IMR-90 (cell line): ENCODE data around the gene AP3D1. TPM values are rescaled to one million over a fixed set of nuclear protein-coding genes. Genes with fewer than 3 reads are reported as not detected.

ENCODE experiments used
- ATAC-seq: fragments of 200-7000 bp; cut with Tn5 transposase; 2 replicates; pipeline ENCODE4 v1.9.1; 2020; ENCODE audit warnings: low read depth, mild to moderate bottlenecking, moderate library complexity
- BruUV-seq: library from RNA; stranded (reverse); fragments of 400-500 nt; replicated peaks from 2 replicates; lab custom pipeline; 2021; lab: Mats Ljungman, UMichigan
- CTCF ChIA-PET: fragments of 300-600 bp; formaldehyde crosslinking; extraction: SDS; loops from one replicate; lab custom pipeline; 2021; ENCODE audit warnings: antibody characterized with exemption; lab: Yijun Ruan, JAX
- POLR2A ChIA-PET: fragments of 300-600 bp; sonication (Branson Sonifier 250); formaldehyde crosslinking; loops from one replicate; lab custom pipeline; 2022; ENCODE audit warnings: antibody characterized with exemption; ENCODE audit not compliant: unreplicated experiment; lab: Charles Lee
- DNase-seq: peaks from one replicate; pipeline ENCODE4 v3.0.0; 2013
- H2AFZ ChIP-seq: replicated peaks from 2 replicates; pipeline ENCODE3; 2013; ENCODE audit warnings: low read length, mild to moderate bottlenecking; ENCODE audit not compliant: poor library complexity
- H2AK5ac ChIP-seq: 2 replicates; pipeline ENCODE4 v1.6.1; 2013; ENCODE audit warnings: low read depth, low read length, inconsistent platforms
- H2AK9ac ChIP-seq: replicated peaks from 2 replicates; pipeline ENCODE3; 2013; ENCODE audit warnings: mild to moderate bottlenecking, low read depth, low read length, moderate library complexity; ENCODE audit not compliant: poor library complexity
- H2BK120ac ChIP-seq: 2 replicates; pipeline ENCODE4 v1.6.1; 2013; ENCODE audit warnings: low read depth, low read length, inconsistent platforms
- H2BK15ac ChIP-seq: 3 replicates; pipeline ENCODE4 v1.6.1; 2013; ENCODE audit warnings: low read depth, low read length, inconsistent platforms
- H2BK20ac ChIP-seq: 2 replicates; pipeline ENCODE4 v1.6.1; 2013; ENCODE audit warnings: low read depth, mild to moderate bottlenecking, inconsistent platforms, low read length, moderate library complexity
- H2BK5ac ChIP-seq: 2 replicates; pipeline ENCODE4 v1.6.1; 2013; ENCODE audit warnings: mild to moderate bottlenecking, low read depth, low read length, inconsistent platforms; ENCODE audit not compliant: poor library complexity, severe bottlenecking
- H3K14ac ChIP-seq: replicated peaks from 2 replicates; pipeline ENCODE4 v1.6.1; 2013; ENCODE audit warnings: low read depth, low read length, inconsistent platforms
- H3K18ac ChIP-seq: 2 replicates; pipeline ENCODE4 v1.6.1; 2013; ENCODE audit warnings: low read depth, low read length, control low read depth
- H3K23ac ChIP-seq: 2 replicates; pipeline ENCODE4 v1.6.1; 2013; ENCODE audit warnings: low read depth, low read length, inconsistent platforms
- H3K27ac ChIP-seq: 2 replicates; pipeline ENCODE4 v1.5.1; 2013; ENCODE audit warnings: mild to moderate bottlenecking, control low read depth, low read length; ENCODE audit not compliant: insufficient read depth
- H3K27me3 ChIP-seq: 2 replicates; pipeline ENCODE4 v1.6.1; 2013; ENCODE audit warnings: low read length; ENCODE audit not compliant: control insufficient read depth, insufficient read depth
- H3K36me3 ChIP-seq: 2 replicates; pipeline ENCODE4 v1.6.1; 2013; ENCODE audit warnings: low read length, mixed read lengths; ENCODE audit not compliant: control insufficient read depth, insufficient read depth
- H3K4ac ChIP-seq: 2 replicates; pipeline ENCODE4 v1.6.1; 2013; ENCODE audit warnings: low read depth, low read length, inconsistent platforms
- H3K4me1 ChIP-seq: 2 replicates; pipeline ENCODE4 v1.6.1; 2013; ENCODE audit warnings: low read length, mixed read lengths; ENCODE audit not compliant: control insufficient read depth, insufficient read depth
- H3K4me2 ChIP-seq: 2 replicates; pipeline ENCODE4 v1.6.1; 2013; ENCODE audit warnings: low read depth, mild to moderate bottlenecking, control low read depth, low read length, moderate library complexity
- H3K4me3 ChIP-seq: 2 replicates; pipeline ENCODE4 v1.5.1; 2013; ENCODE audit warnings: low read depth, mild to moderate bottlenecking, control low read depth, low read length, moderate library complexity; ENCODE audit not compliant: insufficient read depth
- H3K56ac ChIP-seq: 2 replicates; pipeline ENCODE4 v1.6.1; 2013; ENCODE audit warnings: low read length, inconsistent platforms; ENCODE audit not compliant: insufficient read depth; ENCODE audit errors: extremely low read depth
- H3K79me1 ChIP-seq, 2 experiments: 2 replicates each; pipeline ENCODE4 v1.6.1; 2013; ENCODE audit warnings: low read length in 2 of 2, inconsistent platforms in 1 of 2, low read depth in 1 of 2
- H3K9ac ChIP-seq: 2 replicates; pipeline ENCODE4 v1.6.1; 2013; ENCODE audit warnings: low read depth, low read length, control low read depth
- H3K9me1 ChIP-seq: 2 replicates; pipeline ENCODE4 v1.6.1; 2013; ENCODE audit warnings: low read length, inconsistent platforms; ENCODE audit not compliant: insufficient read depth
- H3K9me3 ChIP-seq: 2 replicates; pipeline ENCODE4 v1.6.1; 2013; ENCODE audit warnings: low read length; ENCODE audit not compliant: control insufficient read depth, insufficient read depth
- H4K20me1 ChIP-seq: 2 replicates; pipeline ENCODE4 v1.6.1; 2013; ENCODE audit warnings: low read length, inconsistent platforms; ENCODE audit not compliant: insufficient read depth
- H4K5ac ChIP-seq: 2 replicates; pipeline ENCODE4 v1.6.1; 2013; ENCODE audit warnings: mild to moderate bottlenecking, low read depth, low read length, control low read depth
- H4K8ac ChIP-seq, 2 experiments: 2 replicates each; pipeline ENCODE4 v1.6.1; 2013; ENCODE audit warnings: low read depth in 2 of 2, low read length in 2 of 2, control low read depth in 1 of 2, inconsistent platforms in 1 of 2
- H4K91ac ChIP-seq: 2 replicates; pipeline ENCODE4 v1.6.1; 2013; ENCODE audit warnings: low read depth, low read length, inconsistent platforms; ENCODE audit not compliant: insufficient read depth
- BHLHE40 ChIP-seq: fragments of 150-350 bp; IDR thresholded peaks from 2 replicates; pipeline ENCODE4 v1.6.1; 2016; ENCODE audit warnings: mild to moderate bottlenecking, low read depth, low read length
- CEBPB ChIP-seq: IDR thresholded peaks from 2 replicates; pipeline ENCODE4 v1.6.1; 2012; ENCODE audit warnings: low read depth, low read length, improper control_type of control experiment
- CHD1 ChIP-seq: IDR thresholded peaks from 2 replicates; pipeline ENCODE4 v1.6.1; 2012; ENCODE audit warnings: low read depth, low read length, improper control_type of control experiment
- FOS ChIP-seq: fragments of 150-350 bp; IDR thresholded peaks from 2 replicates; pipeline ENCODE4 v1.6.1; 2016; ENCODE audit warnings: low read depth, low read length
- MAFK ChIP-seq: IDR thresholded peaks from 2 replicates; pipeline ENCODE4 v1.6.1; 2012; ENCODE audit warnings: low read depth, low read length, improper control_type of control experiment
- MAZ ChIP-seq: IDR thresholded peaks from 2 replicates; pipeline ENCODE4 v1.6.1; 2012; ENCODE audit warnings: low read depth, mild to moderate bottlenecking, low read length, improper control_type of control experiment, moderate library complexity, borderline replicate concordance
- MXI1 ChIP-seq: IDR thresholded peaks from 2 replicates; pipeline ENCODE4 v1.6.1; 2012; ENCODE audit warnings: low read depth, mild to moderate bottlenecking, low read length, moderate library complexity, borderline replicate concordance
- NFE2L2 ChIP-seq: fragments of 150-350 bp; IDR thresholded peaks from 2 replicates; pipeline ENCODE4 v1.6.1; 2016; ENCODE audit warnings: low read depth, mild to moderate bottlenecking, low read length
- POLR2A ChIP-seq: IDR thresholded peaks from 2 replicates; pipeline ENCODE4 v1.6.1; 2012; ENCODE audit warnings: mild to moderate bottlenecking, low read depth, low read length
- RAD21 ChIP-seq: IDR thresholded peaks from 2 replicates; pipeline ENCODE4 v1.6.1; 2012; ENCODE audit warnings: low read length, improper control_type of control experiment
- RCOR1 ChIP-seq: IDR thresholded peaks from 2 replicates; pipeline ENCODE4 v1.6.1; 2012; ENCODE audit warnings: mild to moderate bottlenecking, low read length, improper control_type of control experiment; ENCODE audit not compliant: insufficient replicate concordance
- RFX5 ChIP-seq: IDR thresholded peaks from 2 replicates; pipeline ENCODE4 v1.8.0; 2012; ENCODE audit warnings: low read depth, mild to moderate bottlenecking, low read length, moderate library complexity
- SMC3 ChIP-seq: fragments of 150-350 bp; IDR thresholded peaks from 2 replicates; pipeline ENCODE4 v1.6.1; 2016; ENCODE audit warnings: low read depth, mild to moderate bottlenecking, antibody characterized with exemption, low read length, moderate library complexity
- WGBS, 2 experiments: methylation state at CpG; one replicate each; pipeline versions ENCODE4 v1.1.5 to v1.1.7; 2013; ENCODE audit warnings: missing lambda C conversion rate in 2 of 2; ENCODE audit not compliant: insufficient read length in 1 of 2; ENCODE audit errors: extremely low coverage in 2 of 2; 5-methylcytosine and 5-hydroxymethylcytosine counted together
- dilution Hi-C: fragments of 300-500 bp; cut with HindIII; formaldehyde crosslinking; loops from one replicate; pipeline ENCODE4 v1.14.3; 2018; ENCODE audit warnings: low sequenced_read_pairs; ENCODE audit not compliant: unreplicated experiment
- in situ Hi-C: fragments of 300-500 bp; cut with MboI; formaldehyde crosslinking; loops from 3 replicates; pipeline ENCODE4 v1.14.3; 2019; ENCODE audit warnings: low sequenced_read_pairs, inconsistent platforms, mixed read lengths
- intact Hi-C: fragments of 100-400 bp; cut with micrococcal nuclease; formaldehyde crosslinking; loops from 2 replicates; pipeline ENCODE4 v1.10.0; 2022
- polyA plus RNA-seq, 3 experiments: library from polyadenylated mRNA; depleted of rRNA; stranded (reverse); fragments of >200 nt; gene quantifications; 2 replicates each; pipeline ENCODE4 v1.2.3, GENCODE V29; 2012; ENCODE audit warnings: low replicate concordance in 1 of 3
- total RNA-seq: library from RNA; depleted of rRNA; stranded (reverse); fragments of >200 nt; gene quantifications from 2 replicates; pipeline ENCODE4 v1.2.3, GENCODE V29; 2012
- TF ChIP-seq, protein P1 (sequence below): fragments of 150-350 bp; IDR thresholded peaks from 2 replicates; pipeline ENCODE4 v1.6.1; 2016; ENCODE audit warnings: low read depth, mild to moderate bottlenecking, low read length, moderate library complexity, borderline replicate concordance
- TF ChIP-seq, protein P2 (sequence below): fragments of 150-350 bp; IDR thresholded peaks from 2 replicates; pipeline ENCODE4 v1.6.1; 2017; ENCODE audit warnings: mild to moderate bottlenecking, antibody characterized with exemption, low read length, low read depth

AP3D1 gene
- total and polyA plus RNA-seq, 2 of the 4 experiments (the other 2 are of a cell fraction) = 75.3 to 129 TPM

DNA sequence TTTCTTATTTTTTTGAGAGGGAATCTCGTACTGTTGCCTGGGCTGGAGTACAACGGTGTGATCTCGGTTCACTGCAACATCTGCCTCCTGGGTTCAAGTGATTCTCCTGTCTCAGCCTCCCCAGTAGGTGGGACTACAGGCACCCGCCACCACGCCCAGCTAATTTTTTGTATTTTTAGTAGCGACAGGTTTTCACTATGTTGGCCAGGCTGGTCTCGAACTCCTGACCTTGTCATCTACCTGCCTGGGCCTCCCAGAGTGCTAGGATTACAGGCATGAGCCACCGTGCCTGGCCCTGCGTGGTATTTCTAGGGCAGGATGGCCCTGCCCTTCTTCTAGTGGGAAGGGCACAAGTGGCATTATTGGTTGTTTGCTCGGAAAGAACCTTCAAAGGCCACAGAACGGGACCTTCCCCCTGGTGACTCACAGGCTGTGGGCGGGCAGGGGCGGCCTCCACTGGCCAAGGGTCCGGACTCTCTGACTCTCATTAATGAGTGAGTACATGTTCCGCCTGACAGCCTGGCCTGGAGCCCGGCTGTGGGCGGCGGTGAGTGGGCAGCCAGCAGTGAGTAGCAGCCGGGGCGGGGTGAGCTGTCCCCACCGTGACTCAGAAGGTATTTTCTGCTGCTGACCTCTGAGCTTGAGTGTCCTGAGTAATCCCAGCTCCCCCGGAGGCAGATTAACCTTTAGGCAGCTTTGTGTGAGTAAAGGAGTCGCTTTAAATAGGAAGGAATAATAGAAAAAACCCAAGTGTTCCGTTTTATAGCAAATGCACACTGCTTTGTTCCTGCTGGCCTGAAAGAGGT is 17.5 kb upstream of the AP3D1 start:
- H3K4ac ChIP-seq = peak overlapping the region; percentile 89
- in situ Hi-C loops = no loop called here
- H2BK15ac ChIP-seq = peak overlapping the region; percentile 39; the same call in 1 of the 3 replicates
- peaks cover 85% of the 10 kb centered on the region for H4K20me1 ChIP-seq
- no peaks in the 10 kb centered on the region for H3K9me3 ChIP-seq
- no peak overlapping the region for H4K5ac ChIP-seq
- ChIA-PET CTCF (interaction anchor here (1.0 to 1.3 kb wide), 2 partner anchors 13 to 147 kb away, joined by 4 read pairs; no protein-coding TSS in a partner anchor), POLR2A (interaction anchor here (0.6 kb wide), 1 partner anchor 49 kb away, joined by 3 read pairs; no protein-coding TSS in a partner anchor)
- intact Hi-C loops = loop anchor here (1.0 kb wide), 1 partner anchor 17 kb away; no protein-coding TSS in a partner anchor
- H3K23ac ChIP-seq = peak overlapping the region; percentile 56; the same call in 1 of the 2 replicates
- no peak overlapping the region for H3K4me3 ChIP-seq
- peak overlapping the region; percentile 83 for H2BK5ac ChIP-seq
- peak overlapping the region; percentile 53; the same call in 1 of the 2 replicates for H2BK20ac ChIP-seq
- H3K27me3 ChIP-seq = no peaks in the 10 kb centered on the region
- peak overlapping the region; percentile 67 for H3K27ac ChIP-seq
- H2AFZ ChIP-seq = peak overlapping the region; percentile 48
- BruUV-seq = no TSS peak
- H3K14ac ChIP-seq = peak overlapping the region; percentile 86
- WGBS, 2 experiments = 42% methylated on average over 12 of the region's 24 CpGs; no CpG with 5 or more reads in 1 of the 2 experiments
- H2AK5ac ChIP-seq = peak overlapping the region; percentile 87
- 0 out of 2 replicates have a peak overlapping the region, but pooled peaks have one; percentile 13 for H3K9ac ChIP-seq
- peaks cover 3% of the 10 kb centered on the region for H3K36me3 ChIP-seq
- dilution Hi-C loops = no loop called here
- H2AK9ac ChIP-seq = peak overlapping the region; percentile 79
- peak; percentile 78 for ATAC-seq
- peak overlapping the region; percentile 66 for H2BK120ac ChIP-seq
- peak; percentile 99 for DNase-seq
- 0 out of 2 replicates have a peak overlapping the region, but pooled peaks have one; percentile 8 for H3K18ac ChIP-seq
- H4K91ac ChIP-seq = peak overlapping the region; percentile 65
- H3K9me1 ChIP-seq = peaks cover 27% of the 10 kb centered on the region
- peak overlapping the region; percentile 54 to 59; a peak in 3 of 4 replicates for H4K8ac ChIP-seq
- H3K79me1 ChIP-seq = peaks cover 12 to 67% of the 10 kb centered on the region in 2 experiments; a peak in 2 of 4 replicates
- H3K56ac ChIP-seq = peak overlapping the region; percentile 37; the same call in 1 of the 2 replicates
- H3K4me2 ChIP-seq = peak overlapping the region; percentile 70
- H3K4me1 ChIP-seq = peaks cover 37% of the 10 kb centered on the region
- TF ChIP-seq RFX5 = no peak
- TF ChIP-seq BHLHE40 = peak; percentile 69
- peak; percentile 83; the same call in 1 of the 2 replicates for TF ChIP-seq MAZ
- TF ChIP-seq POLR2A = peak; percentile 65; the same call in 1 of the 2 replicates
- TF ChIP-seq SMC3 = 0 out of 2 replicates have a peak, but pooled peaks have one; percentile 1
- no peak for TF ChIP-seq RCOR1
- TF ChIP-seq NFE2L2 = peak; percentile 28; the same call in 1 of the 2 replicates
- peak; percentile 7; the same call in 1 of the 2 replicates for TF ChIP-seq RAD21
- no peak for TF ChIP-seq MAFK
- TF ChIP-seq, protein P1, sequence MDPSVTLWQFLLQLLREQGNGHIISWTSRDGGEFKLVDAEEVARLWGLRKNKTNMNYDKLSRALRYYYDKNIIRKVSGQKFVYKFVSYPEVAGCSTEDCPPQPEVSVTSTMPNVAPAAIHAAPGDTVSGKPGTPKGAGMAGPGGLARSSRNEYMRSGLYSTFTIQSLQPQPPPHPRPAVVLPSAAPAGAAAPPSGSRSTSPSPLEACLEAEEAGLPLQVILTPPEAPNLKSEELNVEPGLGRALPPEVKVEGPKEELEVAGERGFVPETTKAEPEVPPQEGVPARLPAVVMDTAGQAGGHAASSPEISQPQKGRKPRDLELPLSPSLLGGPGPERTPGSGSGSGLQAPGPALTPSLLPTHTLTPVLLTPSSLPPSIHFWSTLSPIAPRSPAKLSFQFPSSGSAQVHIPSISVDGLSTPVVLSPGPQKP = no peak
- no peak for TF ChIP-seq CHD1
- TF ChIP-seq CEBPB = no peak
- peak; percentile 96 for TF ChIP-seq FOS
- TF ChIP-seq MXI1 = no peak
- TF ChIP-seq, protein P2, sequence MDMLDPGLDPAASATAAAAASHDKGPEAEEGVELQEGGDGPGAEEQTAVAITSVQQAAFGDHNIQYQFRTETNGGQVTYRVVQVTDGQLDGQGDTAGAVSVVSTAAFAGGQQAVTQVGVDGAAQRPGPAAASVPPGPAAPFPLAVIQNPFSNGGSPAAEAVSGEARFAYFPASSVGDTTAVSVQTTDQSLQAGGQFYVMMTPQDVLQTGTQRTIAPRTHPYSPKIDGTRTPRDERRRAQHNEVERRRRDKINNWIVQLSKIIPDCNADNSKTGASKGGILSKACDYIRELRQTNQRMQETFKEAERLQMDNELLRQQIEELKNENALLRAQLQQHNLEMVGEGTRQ = no peak
